ENCODE results near the gene DEGS1.

- TF ChIP-seq, protein P1, sequence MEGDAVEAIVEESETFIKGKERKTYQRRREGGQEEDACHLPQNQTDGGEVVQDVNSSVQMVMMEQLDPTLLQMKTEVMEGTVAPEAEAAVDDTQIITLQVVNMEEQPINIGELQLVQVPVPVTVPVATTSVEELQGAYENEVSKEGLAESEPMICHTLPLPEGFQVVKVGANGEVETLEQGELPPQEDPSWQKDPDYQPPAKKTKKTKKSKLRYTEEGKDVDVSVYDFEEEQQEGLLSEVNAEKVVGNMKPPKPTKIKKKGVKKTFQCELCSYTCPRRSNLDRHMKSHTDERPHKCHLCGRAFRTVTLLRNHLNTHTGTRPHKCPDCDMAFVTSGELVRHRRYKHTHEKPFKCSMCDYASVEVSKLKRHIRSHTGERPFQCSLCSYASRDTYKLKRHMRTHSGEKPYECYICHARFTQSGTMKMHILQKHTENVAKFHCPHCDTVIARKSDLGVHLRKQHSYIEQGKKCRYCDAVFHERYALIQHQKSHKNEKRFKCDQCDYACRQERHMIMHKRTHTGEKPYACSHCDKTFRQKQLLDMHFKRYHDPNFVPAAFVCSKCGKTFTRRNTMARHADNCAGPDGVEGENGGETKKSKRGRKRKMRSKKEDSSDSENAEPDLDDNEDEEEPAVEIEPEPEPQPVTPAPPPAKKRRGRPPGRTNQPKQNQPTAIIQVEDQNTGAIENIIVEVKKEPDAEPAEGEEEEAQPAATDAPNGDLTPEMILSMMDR (IDR thresholded peaks at IDR 0.05; ENCODE audit: low read length) = no peak
- TF ChIP-seq EZH2 (optimal IDR thresholded peaks at IDR 0.05; ENCODE audit: low read depth, low read length) (no peak), EZH2phosphoT487 (IDR thresholded peaks at IDR 0.05; ENCODE audit: low read length) (no peak)
These were observed 5.6 kb upstream of the DEGS1 start for GRCh38 chr1:224177356-224177999.

All from MM.1S (cell line).